ENCODE data around the gene SNX19. TPM values are rescaled to one million over a fixed set of nuclear protein-coding genes. Genes with fewer than 3 reads are reported as not detected.

Gene SNX19
- total RNA-seq, 1 donor from 2014 or later: 40.8 TPM

GRCh38 chr11:130907229-130907628 lies 9.1 kb downstream of the SNX19 start:
- DNase-seq (ENCODE audit: low spot score in 2 of 2) (no peak), FAIRE-seq (no peak)

GRCh38 chr11:130906616-130907015 lies 9.7 kb downstream of the SNX19 start:
- DNase-seq (ENCODE audit: low spot score in 2 of 2): no peak
- no peak for FAIRE-seq

- FAIRE-seq: no peak
- DNase-seq (ENCODE audit: low spot score in 2 of 2): no peak
Measured at GRCh38 chr11:130905512-130905911, 10.8 kb downstream of the SNX19 start.

GRCh38 chr11:130904380-130904779 lies 11.9 kb downstream of the SNX19 start:
- FAIRE-seq: no peak
- DNase-seq (ENCODE audit: low spot score in 2 of 2): no peak

GRCh38 chr11:130902380-130902779 lies 13.9 kb downstream of the SNX19 start:
- DNase-seq (ENCODE audit: low spot score in 2 of 2) (no peak), FAIRE-seq (no peak)

- no peak for FAIRE-seq
- no peak for DNase-seq (ENCODE audit: low spot score in 2 of 2)
Measured at GRCh38 chr11:130899106-130899505, 17.2 kb downstream of the SNX19 start.

- FAIRE-seq: no peak
- DNase-seq (ENCODE audit: low spot score in 2 of 2): peak in 1 of 2 donors; percentile 42
Measured at GRCh38 chr11:130897262-130898182, 18.8 kb downstream of the SNX19 start.

GRCh38 chr11:130894322-130895025 lies 21.8 kb downstream of the SNX19 start:
- FAIRE-seq: no peak
- peak in 1 of 2 donors; percentile 34 for DNase-seq (ENCODE audit: low spot score in 2 of 2)

- FAIRE-seq: no peak
- no peak for DNase-seq (ENCODE audit: low spot score in 2 of 2)
Measured at GRCh38 chr11:130892861-130893260, 23.4 kb downstream of the SNX19 start.

GRCh38 chr11:130891326-130891725 lies 25.0 kb downstream of the SNX19 start:
- DNase-seq (ENCODE audit: low spot score in 2 of 2) (no peak), FAIRE-seq (no peak)

GRCh38 chr11:130890039-130890745 lies 26.1 kb downstream of the SNX19 start:
- no peak for FAIRE-seq
- DNase-seq (ENCODE audit: low spot score in 2 of 2): no peak

GRCh38 chr11:130888790-130889189 lies 27.5 kb downstream of the SNX19 start:
- FAIRE-seq (peak; percentile 71), DNase-seq (ENCODE audit: low spot score in 2 of 2) (no peak)

- no peak for DNase-seq (ENCODE audit: low spot score in 2 of 2)
- FAIRE-seq: no peak
Measured at GRCh38 chr11:130886704-130887103, 29.6 kb downstream of the SNX19 start.

GRCh38 chr11:130882138-130882551 lies 34.1 kb downstream of the SNX19 start:
- no peak for DNase-seq (ENCODE audit: low spot score in 2 of 2)
- FAIRE-seq: no peak

GRCh38 chr11:130881475-130882137 lies 34.7 kb downstream of the SNX19 start:
- FAIRE-seq (no peak), DNase-seq (ENCODE audit: low spot score in 2 of 2) (no peak)

- FAIRE-seq: no peak
Measured at GRCh38 chr11:130879836-130880235, 36.4 kb downstream of the SNX19 start.

GRCh38 chr11:130876931-130877915 lies 39.1 kb downstream of the SNX19 start:
- DNase-seq (ENCODE audit: low spot score in 2 of 2) (no peak), FAIRE-seq (no peak)

More at GRCh38 chr11:130879836-130880235, 36.4 kb downstream of the SNX19 start:
- DNase-seq (ENCODE audit: low spot score in 2 of 2): no peak

GRCh38 chr11:130876100-130876499 lies 40.2 kb downstream of the SNX19 start:
- no peak for FAIRE-seq
- no peak for DNase-seq (ENCODE audit: low spot score in 2 of 2)

GRCh38 chr11:130874955-130875531 lies 41.2 kb downstream of the SNX19 start:
- DNase-seq (ENCODE audit: low spot score in 2 of 2) (no peak), FAIRE-seq (peak; percentile 82)
